K562 (cell line): ENCODE data around the gene ELF5. TPM values are rescaled to one million over a fixed set of nuclear protein-coding genes. Genes with fewer than 3 reads are reported as not detected.

Experiments
- ATAC-seq: fragments of 200-7000 bp; cut with Tn5 transposase; 3 replicates; pipeline ENCODE4 v1.9.1; 2020; ENCODE audit warnings: moderate library complexity
- BruUV-seq: library from RNA; stranded (reverse); fragments of 400-500 nt; replicated peaks from 2 replicates; lab custom pipeline; 2021; lab: Mats Ljungman, UMichigan
- CTCF ChIA-PET: fragments of 300-600 bp; formaldehyde crosslinking; extraction: SDS; loops from one replicate; lab custom pipeline; 2021; ENCODE audit warnings: low intra/inter-chr PET ratio; lab: Yijun Ruan, JAX
- POLR2A ChIA-PET: fragments of 300-600, 350-650 bp; sonication (Branson Sonifier 250); formaldehyde crosslinking; extraction: SDS; loops from one replicate; lab custom pipeline; 2021; ENCODE audit warnings: antibody characterized with exemption, inconsistent platforms; lab: Yijun Ruan, JAX
- DNase-seq, 4 experiments: peaks; one replicate each; pipeline versions ENCODE4 v3.0.0 to v3.0.0-alpha.2; 2011 to 2018; ENCODE audit warnings: low spot score in 3 of 4, mixed read lengths in 3 of 4; ENCODE audit errors: extremely low read depth in 1 of 4
- FAIRE-seq: peaks from 2 replicates; lab custom pipeline; 2011; peaks lifted over from hg19 to GRCh38; lab: Jason Lieb, UNC
- H2AFZ ChIP-seq: 2 replicates; pipeline ENCODE4 v1.6.0; 2011; ENCODE audit warnings: low read depth, low read length, control low read depth, inconsistent platforms
- H3K27ac ChIP-seq: fragments of 200-600 bp; 3 replicates; pipeline ENCODE4 v1.8.0; 2011; ENCODE audit warnings: low read depth, mild to moderate bottlenecking, control low read depth, inconsistent platforms, low read length, moderate library complexity, mixed read lengths; ENCODE audit errors: extremely low read depth
- H3K27me3 ChIP-seq, 2 experiments: fragments of 300-600 bp in 1 of 2; 2 replicates in 1 of 2; 3 replicates in 1 of 2; pipeline versions ENCODE4 v1.6.0 to v1.8.0; 2011; ENCODE audit warnings: inconsistent platforms in 2 of 2, low read length in 2 of 2, mild to moderate bottlenecking in 1 of 2, mixed read lengths in 1 of 2, moderate library complexity in 1 of 2; ENCODE audit not compliant: control insufficient read depth in 2 of 2, insufficient read depth in 2 of 2
- H3K36me3 ChIP-seq: fragments of 300-600 bp; 3 replicates; pipeline ENCODE4 v1.8.0; 2011; ENCODE audit warnings: mild to moderate bottlenecking, low read length, inconsistent platforms; ENCODE audit not compliant: control insufficient read depth, insufficient read depth
- H3K4me1 ChIP-seq, 2 experiments: fragments of 200-600 bp in 1 of 2; replicated peaks in 1 of 2; 2 replicates in 1 of 2; 3 replicates in 1 of 2; pipeline versions ENCODE4 v1.5.1 to v1.8.0; 2011; ENCODE audit warnings: inconsistent platforms in 2 of 2, low read length in 2 of 2, mild to moderate bottlenecking in 1 of 2, mixed read lengths in 1 of 2, moderate library complexity in 1 of 2; ENCODE audit not compliant: control insufficient read depth in 2 of 2, insufficient read depth in 2 of 2
- H3K4me2 ChIP-seq: 2 replicates; pipeline ENCODE4 v1.6.1; 2011; ENCODE audit warnings: low read length, control low read depth, inconsistent platforms, mixed read lengths; ENCODE audit not compliant: insufficient read depth
- H3K4me3 ChIP-seq: fragments of 200-600 bp; sonication (generic), shearing (Covaris generic); 2 replicates; pipeline ENCODE4 v1.5.1; 2016; ENCODE audit warnings: control low read depth, inconsistent platforms
- H3K79me2 ChIP-seq: fragments of 200-600 bp; 3 replicates; pipeline ENCODE4 v1.8.0; 2011; ENCODE audit warnings: low read length, inconsistent platforms; ENCODE audit not compliant: control insufficient read depth, insufficient read depth
- H3K9ac ChIP-seq, 2 experiments: 2 replicates each; pipeline versions ENCODE4 v1.6.0 to v1.6.1; 2011; ENCODE audit warnings: low read depth in 2 of 2, low read length in 2 of 2, control low read depth in 1 of 2, inconsistent platforms in 1 of 2, mild to moderate bottlenecking in 1 of 2, mixed read lengths in 1 of 2; ENCODE audit not compliant: insufficient read depth in 1 of 2
- H3K9me1 ChIP-seq: one replicate; pipeline ENCODE4 v1.6.0; 2011; ENCODE audit warnings: inconsistent platforms, mild to moderate bottlenecking, low read length, moderate library complexity; ENCODE audit not compliant: control insufficient read depth, insufficient read depth
- H3K9me3 ChIP-seq: replicated peaks from 2 replicates; pipeline ENCODE4 v1.5.1; 2011; ENCODE audit warnings: low read depth, low read length, inconsistent platforms; ENCODE audit not compliant: control insufficient read depth, insufficient read depth
- H4K20me1 ChIP-seq: replicated peaks from 2 replicates; pipeline ENCODE4 v1.6.1; 2011; ENCODE audit warnings: low read length, inconsistent platforms, mixed read lengths; ENCODE audit not compliant: control insufficient read depth, insufficient read depth
- ATF2 ChIP-seq: sonication (generic); formaldehyde crosslinking; IDR thresholded peaks from 2 replicates; pipeline ENCODE4 v1.8.1; 2022; ENCODE audit warnings: missing genetic modification reagents
- CREBBP ChIP-seq: IDR thresholded peaks from one replicate; pipeline ENCODE4 v1.6.1; 2012; ENCODE audit warnings: low read depth, mild to moderate bottlenecking, control low read depth, inconsistent platforms, low read length
- HDAC8 ChIP-seq: fragments of 450-650 bp; IDR thresholded peaks from 2 replicates; pipeline ENCODE4 v1.6.1; 2016; ENCODE audit warnings: mild to moderate bottlenecking, missing genetic modification characterization, moderate library complexity, missing compliant biosample characterization
- MLX ChIP-seq, 2 experiments: fragments of 450-650 bp in 1 of 2; sonication (generic) in 1 of 2; formaldehyde crosslinking; conservative IDR thresholded peaks; 2 replicates each; pipeline versions ENCODE4 v1.4.0 to v1.8.1; 2020 to 2022; ENCODE audit warnings: mild to moderate bottlenecking in 1 of 2, missing genetic modification reagents in 1 of 2
- MTA2 ChIP-seq: fragments of 450-650 bp; IDR thresholded peaks from 2 replicates; pipeline ENCODE4 v1.6.1; 2016; ENCODE audit warnings: low read depth
- NR3C1 ChIP-seq: sonication (generic); formaldehyde crosslinking; IDR thresholded peaks from 2 replicates; pipeline ENCODE4 v1.8.1; 2022; ENCODE audit warnings: missing genetic modification reagents
- POLR2G ChIP-seq: fragments of 200-400 bp; formaldehyde crosslinking; IDR thresholded peaks from 2 replicates; pipeline ENCODE4 v1.6.1; 2017; ENCODE audit warnings: low read depth, mild to moderate bottlenecking, antibody characterized with exemption, low read length, moderate library complexity
- PTBP1 ChIP-seq: fragments of 200-400 bp; formaldehyde crosslinking; IDR thresholded peaks from 2 replicates; pipeline ENCODE4 v1.6.1; 2017; ENCODE audit warnings: low read depth, low read length
- RBFOX2 ChIP-seq: fragments of 200-400 bp; formaldehyde crosslinking; IDR thresholded peaks from 2 replicates; pipeline ENCODE4 v1.6.1; 2017; ENCODE audit warnings: low read depth, mild to moderate bottlenecking, low read length, moderate library complexity
- RFX1 ChIP-seq: fragments of 450-650 bp; IDR thresholded peaks from 2 replicates; pipeline ENCODE4 v1.6.1; 2016; ENCODE audit warnings: mild to moderate bottlenecking, moderate library complexity
- TBP ChIP-seq: optimal IDR thresholded peaks from 2 replicates; pipeline ENCODE3; 2011; ENCODE audit warnings: low read depth, low read length, improper control_type of control experiment
- ZNF165 ChIP-seq: fragments of 250-450 bp; sonication (Bioruptor Pico); IDR thresholded peaks from 2 replicates; pipeline ENCODE4 v1.4.0; 2020; ENCODE audit warnings: borderline replicate concordance
- ZNF316 ChIP-seq: fragments of 450-650 bp; IDR thresholded peaks from 2 replicates; pipeline ENCODE4 v1.6.1; 2016
- ZNF75A ChIP-seq: fragments of 450-650 bp; formaldehyde crosslinking; IDR thresholded peaks from 2 replicates; pipeline ENCODE4 v1.4.0; 2020; ENCODE audit warnings: mild to moderate bottlenecking
- WGBS: fragments of 100-300 bp; shearing (Covaris generic); methylation state at CpG from one replicate; pipeline ENCODE4 v1.1.6; 2016; ENCODE audit warnings: low coverage, mixed read lengths; ENCODE audit not compliant: insufficient coverage; ENCODE audit errors: missing lambda C conversion rate; 5-methylcytosine and 5-hydroxymethylcytosine counted together
- in situ Hi-C: fragments of 300-500 bp; cut with MboI; formaldehyde crosslinking; loops from 4 replicates; pipeline ENCODE4 v1.15.0; 2018; ENCODE audit warnings: inconsistent platforms, mixed read lengths
- intact Hi-C: fragments of 100-400 bp; cut with micrococcal nuclease; formaldehyde crosslinking; loops from 2 replicates; pipeline ENCODE4 v1.14.2; 2022
- polyA plus RNA-seq, 8 experiments: library from polyadenylated mRNA; depleted of rRNA in 4 of 8; stranded (reverse) in 5 of 8; unstranded in 3 of 8; fragments of >200 nt; fragmentation: Nextera tagmentation in 2 of 8; fragmentation: Illumina TruSeq in 1 of 8; extraction: Ambion mirVana in 2 of 8; extraction: Trizol in 1 of 8; gene quantifications; 2 replicates each; pipeline versions ENCODE4 v1.2.1 to v1.2.3, GENCODE V29; 2011 to 2014; ENCODE audit warnings: inconsistent platforms in 1 of 8, missing spikeins in 1 of 8
- total RNA-seq, 7 experiments: library from RNA; depleted of rRNA in 6 of 7; stranded (reverse); fragments of >200 nt in 6 of 7; fragmentation: Illumina TruSeq in 2 of 7; extraction: Trizol in 2 of 7; gene quantifications; 2 replicates each; pipeline versions ENCODE4 v1.2.1 to v1.2.3, GENCODE V29; 2011 to 2021; ENCODE audit warnings: low replicate concordance in 1 of 7

Gene ELF5
- total and polyA plus RNA-seq, 9 of the 15 experiments (the other 6 are each of a cell fraction or from before 2014, with no cell fraction given): not detected

- no peak overlapping the region for H3K27ac ChIP-seq
- ChIA-PET POLR2A (no interaction called here), CTCF (no interaction called here)
- intact Hi-C loops: loop anchor here (10.0 kb wide), 1 partner anchor 496 kb away; no protein-coding TSS in a partner anchor
- DNase-seq (no peak), ATAC-seq (no peak), FAIRE-seq (no peak)
- H3K9me1 ChIP-seq: no peaks in the 10 kb centered on the region
- H3K27me3 ChIP-seq: peaks cover 4 to 29% of the 10 kb centered on the region in 2 experiments
- in situ Hi-C loops: loop anchor here (25.0 kb wide), 1 partner anchor 678 kb away; no protein-coding TSS in a partner anchor
- no TSS peak for BruUV-seq
- no peaks in the 10 kb centered on the region for H3K36me3 ChIP-seq
- H3K9me3 ChIP-seq: no peaks in the 10 kb centered on the region
- H3K4me2 ChIP-seq: no peak overlapping the region
- TF ChIP-seq ZNF165 (CRISPR knock-in tag) (no peak), POLR2G (no peak), HDAC8 (no peak)
- no peak overlapping the region for H2AFZ ChIP-seq
- H3K79me2 ChIP-seq: no peaks in the 10 kb centered on the region
- H3K9ac ChIP-seq: no peak overlapping the region
- 0 out of 2 replicates have a peak, but pooled peaks cover 4% of the 10 kb centered on the region for H4K20me1 ChIP-seq
- 4% methylated on average over 2 of the region's 2 CpGs for WGBS
- H3K4me1 ChIP-seq: no peaks in the 10 kb centered on the region; a peak in 1 of 5 replicates
- no peak overlapping the region for H3K4me3 ChIP-seq
These were observed 23.3 kb downstream of the ELF5 start for GRCh38 chr11:34490304-34490703.

- Histone ChIP-seq H3K27me3 (peaks cover under 1 to 23% of the 10 kb centered on the region in 2 experiments), H3K27ac (no peak overlapping the region), H3K9me3 (no peaks in the 10 kb centered on the region), H3K9me1 (no peaks in the 10 kb centered on the region), H3K4me3 (no peak overlapping the region), H4K20me1 (0 out of 2 replicates have a peak, but pooled peaks cover 4% of the 10 kb centered on the region), H3K4me1 (no peaks in the 10 kb centered on the region; a peak in 1 of 5 replicates), H3K36me3 (no peaks in the 10 kb centered on the region), H3K9ac (no peak overlapping the region), H3K4me2 (no peak overlapping the region), H3K79me2 (no peaks in the 10 kb centered on the region), H2AFZ (no peak overlapping the region)
- POLR2A ChIA-PET: interaction anchor here (0.6 kb wide), 2 partner anchors 134 to 225 kb away, joined by 3 read pairs; no protein-coding TSS in a partner anchor
- CTCF ChIA-PET: no interaction called here
- no peak for ATAC-seq
- DNase-seq: no peak
- FAIRE-seq: no peak
- BruUV-seq: no TSS peak
- 3% methylated on average over 12 of the region's 12 CpGs for WGBS
- intact Hi-C loops (no loop called here), in situ Hi-C loops (loop anchor here (5.0 to 25.0 kb wide), 2 partner anchors 312 to 677 kb away; no protein-coding TSS in a partner anchor)
- TF ChIP-seq ZNF316: no peak
- no peak for TF ChIP-seq RFX1
- TF ChIP-seq CREBBP: no peak
- no peak for TF ChIP-seq ATF2 (CRISPR knock-in tag)
- no peak for TF ChIP-seq TBP
- no peak for TF ChIP-seq MTA2
- no peak for TF ChIP-seq RBFOX2
- no peak for TF ChIP-seq MLX (CRISPR knock-in tag; conservative IDR thresholded peaks at IDR 0.05)
- TF ChIP-seq NR3C1 (CRISPR knock-in tag): no peak
- no peak for TF ChIP-seq PTBP1
- no peak for TF ChIP-seq ZNF75A
These were observed 24.6 kb downstream of the ELF5 start for GRCh38 chr11:34488855-34489557.
